Uterus (tissue), 4 donors: ENCODE results near the gene KRT7. TPM values are rescaled to one million over a fixed set of nuclear protein-coding genes. Genes with fewer than 3 reads are reported as not detected.

ENCODE experiments used
- DNase-seq, 2 donors: peaks; one replicate each; pipeline ENCODE4 v3.0.0-alpha.2; 2019 to 2020
- H3K27ac ChIP-seq, 2 donors: fragments of 200-600 bp; sonication (generic); 1 replicate in 1 of 2; 2 replicates in 1 of 2; pipeline ENCODE4 v1.5.1; 2016 to 2018
- H3K27me3 ChIP-seq, 2 donors: fragments of 200-600 bp; sonication (generic); one replicate each; pipeline ENCODE4 v1.5.1; 2018 to 2019; ENCODE audit warnings: control low read depth in 1 of 2
- H3K36me3 ChIP-seq, 2 donors: fragments of 200-600 bp; sonication (generic); one replicate each; pipeline ENCODE4 v1.5.1; 2019; ENCODE audit warnings: control low read depth in 1 of 2
- H3K4me1 ChIP-seq, 2 donors: fragments of 200-600 bp; sonication (generic); one replicate each; pipeline ENCODE4 v1.5.1; 2018 to 2019; ENCODE audit warnings: control low read depth in 1 of 2
- H3K4me3 ChIP-seq, 2 donors: fragments of 200-600 bp; sonication (generic); 1 replicate in 1 of 2; 2 replicates in 1 of 2; pipeline ENCODE4 v1.5.1; 2018 to 2019; ENCODE audit warnings: mild to moderate bottlenecking in 1 of 2
- H3K9me3 ChIP-seq, 2 donors: fragments of 200-600 bp; sonication (generic); one replicate each; pipeline ENCODE4 v1.5.1; 2019; ENCODE audit warnings: control low read depth in 1 of 2
- CTCF ChIP-seq, 4 experiments: fragments of 200-600 bp in 2 of 4; fragments of 450-650 bp in 2 of 4; sonication (generic) in 2 of 4; IDR thresholded peaks; one replicate each; pipeline ENCODE4 v1.5.1; 2016 to 2019; ENCODE audit warnings: antibody characterized with exemption in 4 of 4, mild to moderate bottlenecking in 2 of 4, moderate library complexity in 1 of 4
- POLR2A ChIP-seq, 2 donors: fragments of 450-650 bp; IDR thresholded peaks; one replicate each; pipeline ENCODE4 v1.6.1; 2016; ENCODE audit warnings: antibody characterized with exemption in 2 of 2, mild to moderate bottlenecking in 1 of 2, moderate library complexity in 1 of 2
- intact Hi-C: fragments of 100-400 bp; cut with DNase I; formaldehyde crosslinking; loops from one replicate; pipeline ENCODE4 v1.15.1; 2023; ENCODE audit warnings: low total_unique reads
- total RNA-seq, 4 donors: library from RNA; depleted of rRNA in 3 of 4; stranded (reverse); fragments of >200 nt in 3 of 4; gene quantifications; one replicate each; pipeline versions ENCODE4 v1.1.0 to v1.2.4, GENCODE V29; 2014 to 2023
- donor health status: DM: yes; HTN: yes; CAD: no.

The KRT7 gene
- total RNA-seq, 4 donors from 2014 or later: 2.1 to 51.2 (median 5.1) TPM; not detected in 1

GRCh38 chr12:52190860-52191729 lies 41.9 kb upstream of the KRT7 start:
- no peaks in the 10 kb centered on the region for H3K27me3 ChIP-seq
- H3K27ac ChIP-seq: peak overlapping the region; percentile 66 to 71
- TF ChIP-seq CTCF (IDR thresholded peaks at IDR 0.05) (no peak), POLR2A (IDR thresholded peaks at IDR 0.05) (no peak)
- no peaks in the 10 kb centered on the region for H3K9me3 ChIP-seq
- peaks cover 5 to 22% of the 10 kb centered on the region in 2 donors for H3K4me1 ChIP-seq
- DNase-seq: no peak
- intact Hi-C loops: no loop called here
- H3K36me3 ChIP-seq: no peaks in the 10 kb centered on the region
- H3K4me3 ChIP-seq: no peak overlapping the region

DNA sequence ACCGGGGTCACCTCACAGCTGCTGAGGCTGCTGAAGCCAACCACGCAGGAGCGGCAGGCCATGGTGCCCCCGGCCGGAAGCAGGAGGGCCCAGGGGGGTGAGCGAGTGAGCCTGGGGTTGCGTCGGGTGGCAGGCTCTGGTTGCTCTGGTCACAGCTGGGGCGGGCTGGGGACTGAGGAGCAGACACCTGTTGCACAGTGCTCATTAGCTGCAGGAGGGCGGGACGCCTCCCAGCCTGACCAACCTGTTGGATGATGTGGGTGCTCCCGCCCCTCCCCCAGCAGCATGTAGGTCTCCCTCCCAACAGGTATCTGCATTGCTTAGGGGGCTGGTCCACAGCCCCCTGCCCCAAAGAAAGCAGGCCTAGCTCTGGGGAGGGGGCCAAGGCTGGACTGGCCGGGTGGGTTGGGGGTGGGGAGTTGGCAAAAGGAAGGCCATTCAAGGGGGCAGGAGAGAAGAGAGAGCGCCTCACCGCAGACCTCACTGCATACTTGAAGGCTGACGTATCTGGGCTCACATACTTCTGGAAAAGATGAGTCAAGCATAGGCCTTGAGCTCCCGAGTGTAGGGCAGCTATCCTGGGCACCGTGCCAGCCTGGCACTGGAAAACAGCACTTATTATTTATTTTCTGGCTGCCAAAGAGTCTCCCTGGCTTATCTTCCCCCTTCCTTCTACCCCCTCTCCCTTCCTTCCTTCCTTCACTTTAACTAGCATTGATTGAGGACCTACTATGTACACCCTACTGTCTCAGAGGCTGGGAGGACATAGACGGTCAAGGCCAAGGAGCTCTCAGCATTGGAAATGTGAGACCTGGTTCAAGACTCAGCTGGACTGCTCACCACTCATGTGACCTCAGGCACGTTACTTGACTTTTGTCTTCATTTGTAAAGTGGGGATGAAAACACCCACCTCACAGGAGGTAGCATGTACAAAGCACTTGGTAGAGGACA lies 40.9 kb upstream of the KRT7 start, which contains the start of gene KRT80:
KRT80 (minus strand) TSS at position 174 of the 951 bp plus-strand sequence; CDS start at position 62, 112 bp downstream.
- Histone ChIP-seq H3K36me3 (no peaks in the 10 kb centered on the region), H3K4me3 (no peak within 1 kb of the TSS), H3K4me1 (peaks cover 5 to 22% of the 10 kb centered on the region in 2 donors), H3K27ac (peak within 1 kb of the TSS; percentile 76 to 82), H3K9me3 (no peaks in the 10 kb centered on the region), H3K27me3 (no peaks in the 10 kb centered on the region)
- intact Hi-C loops: no loop called here
- TF ChIP-seq CTCF (IDR thresholded peaks at IDR 0.05) (no peak), POLR2A (IDR thresholded peaks at IDR 0.05) (no peak)
- DNase-seq: peak; percentile 76 to 92

GRCh38 chr12:52193532-52193931 lies 39.5 kb upstream of the KRT7 start:
- Histone ChIP-seq H3K4me3 (no peak overlapping the region), H3K27me3 (no peaks in the 10 kb centered on the region), H3K27ac (peak overlapping the region; percentile 76 to 82), H3K36me3 (no peaks in the 10 kb centered on the region), H3K9me3 (no peaks in the 10 kb centered on the region), H3K4me1 (peaks cover 5 to 22% of the 10 kb centered on the region in 2 donors)
- TF ChIP-seq POLR2A (IDR thresholded peaks at IDR 0.05): no peak
- no peak for TF ChIP-seq CTCF (IDR thresholded peaks at IDR 0.05)
- DNase-seq: no peak
- intact Hi-C loops: no loop called here

- Histone ChIP-seq H3K4me3 (no peak overlapping the region), H3K36me3 (no peaks in the 10 kb centered on the region), H3K27me3 (no peaks in the 10 kb centered on the region), H3K9me3 (no peaks in the 10 kb centered on the region), H3K27ac (peak overlapping the region; percentile 76 to 82), H3K4me1 (peaks cover 5 to 22% of the 10 kb centered on the region in 2 donors)
- intact Hi-C loops: no loop called here
- no peak for TF ChIP-seq POLR2A (IDR thresholded peaks at IDR 0.05)
- TF ChIP-seq CTCF (IDR thresholded peaks at IDR 0.05): no peak
- no peak for DNase-seq
Observed at GRCh38 chr12:52193991-52194390, 39.1 kb upstream of the KRT7 start.
